SU-DHL-6 (cell line): ENCODE results near the gene EHHADH.
"Not testable (repeated sequence)": the region's sequence is repeated elsewhere in the genome, so short reads cannot be mapped to it uniquely, and the experiment has no call there.

ENCODE experiments used
- H2AFZ ChIP-seq: fragments of 200-600 bp; sonication (generic); 2 replicates; pipeline ENCODE4 v1.6.1; 2014; ENCODE audit warnings: low read depth, mild to moderate bottlenecking, moderate library complexity, mixed read lengths, antibody characterized with exemption, low read length; ENCODE audit not compliant: severe bottlenecking
- H3F3A ChIP-seq: fragments of 200-600 bp; shearing (Covaris generic); 2 replicates; pipeline ENCODE4 v1.6.0; 2016; ENCODE audit warnings: antibody characterized with exemption, mild to moderate bottlenecking; ENCODE audit not compliant: insufficient read depth
- H3K27ac ChIP-seq: fragments of 200-600 bp; sonication (generic); 2 replicates; pipeline ENCODE4 v1.5.1; 2016; ENCODE audit warnings: low read depth, mild to moderate bottlenecking, low read length, moderate library complexity, mixed read lengths
- H3K27me3 ChIP-seq: fragments of 200-600 bp; sonication (generic), shearing (Covaris generic); 2 replicates; pipeline ENCODE4 v1.6.0; 2014; ENCODE audit warnings: mild to moderate bottlenecking, low read length
- H3K36me3 ChIP-seq: fragments of 200-600 bp; sonication (generic); 2 replicates; pipeline ENCODE4 v1.6.1; 2014; ENCODE audit warnings: mild to moderate bottlenecking, low read length, mixed read lengths
- H3K4me2 ChIP-seq: fragments of 300-600, 200-600 bp; shearing (Covaris generic), sonication (generic); 2 replicates; pipeline ENCODE4 v1.6.0; 2014; ENCODE audit warnings: low read length, low read depth, mild to moderate bottlenecking; ENCODE audit not compliant: poor library complexity, severe bottlenecking
- H3K4me3 ChIP-seq: fragments of 200-600 bp; sonication (generic); 2 replicates; pipeline ENCODE4 v1.5.1; 2014; ENCODE audit warnings: antibody characterized with exemption, low read length, mild to moderate bottlenecking, mixed read lengths; ENCODE audit not compliant: insufficient read depth, poor library complexity, severe bottlenecking
- H3K79me2 ChIP-seq: fragments of 200-600 bp; sonication (generic); 2 replicates; pipeline ENCODE4 v1.6.1; 2014; ENCODE audit warnings: mild to moderate bottlenecking, low read length, moderate library complexity; ENCODE audit not compliant: insufficient read depth
- H3K9ac ChIP-seq: fragments of 200-600 bp; sonication (generic); 2 replicates; pipeline ENCODE4 v1.7.0; 2014; ENCODE audit warnings: mild to moderate bottlenecking, low read length
- H3K9me2 ChIP-seq: fragments of 200-600 bp; sonication (generic); replicated peaks from 2 replicates; pipeline ENCODE4 v1.6.1; 2014; ENCODE audit warnings: low read length; ENCODE audit not compliant: insufficient read depth
- H3K9me3 ChIP-seq: fragments of 200-600 bp; sonication (generic); 2 replicates; pipeline ENCODE4 v1.6.1; 2014; ENCODE audit warnings: low read length, mixed read lengths; ENCODE audit not compliant: insufficient read depth
- H4K20me1 ChIP-seq: fragments of 200-600 bp; sonication (generic); 2 replicates; pipeline ENCODE4 v1.6.1; 2014; ENCODE audit warnings: low read depth, mild to moderate bottlenecking, antibody characterized with exemption, low read length, moderate library complexity, mixed read lengths
- EZH2phosphoT487 ChIP-seq: fragments of 200-600 bp; sonication (generic), shearing (Covaris generic); conservative IDR thresholded peaks from 2 replicates; pipeline ENCODE4 v1.6.1; 2018; ENCODE audit warnings: mild to moderate bottlenecking, antibody characterized with exemption, low read length, moderate library complexity, mixed read lengths
- TF ChIP-seq, protein P1 (sequence below): fragments of 200-600 bp; sonication (generic); IDR thresholded peaks from one replicate; pipeline ENCODE4 v1.5.1; 2017; ENCODE audit warnings: antibody characterized with exemption, mild to moderate bottlenecking, low read length, moderate library complexity; ENCODE audit not compliant: insufficient read depth, poor library complexity, severe bottlenecking

The EHHADH gene

DNA sequence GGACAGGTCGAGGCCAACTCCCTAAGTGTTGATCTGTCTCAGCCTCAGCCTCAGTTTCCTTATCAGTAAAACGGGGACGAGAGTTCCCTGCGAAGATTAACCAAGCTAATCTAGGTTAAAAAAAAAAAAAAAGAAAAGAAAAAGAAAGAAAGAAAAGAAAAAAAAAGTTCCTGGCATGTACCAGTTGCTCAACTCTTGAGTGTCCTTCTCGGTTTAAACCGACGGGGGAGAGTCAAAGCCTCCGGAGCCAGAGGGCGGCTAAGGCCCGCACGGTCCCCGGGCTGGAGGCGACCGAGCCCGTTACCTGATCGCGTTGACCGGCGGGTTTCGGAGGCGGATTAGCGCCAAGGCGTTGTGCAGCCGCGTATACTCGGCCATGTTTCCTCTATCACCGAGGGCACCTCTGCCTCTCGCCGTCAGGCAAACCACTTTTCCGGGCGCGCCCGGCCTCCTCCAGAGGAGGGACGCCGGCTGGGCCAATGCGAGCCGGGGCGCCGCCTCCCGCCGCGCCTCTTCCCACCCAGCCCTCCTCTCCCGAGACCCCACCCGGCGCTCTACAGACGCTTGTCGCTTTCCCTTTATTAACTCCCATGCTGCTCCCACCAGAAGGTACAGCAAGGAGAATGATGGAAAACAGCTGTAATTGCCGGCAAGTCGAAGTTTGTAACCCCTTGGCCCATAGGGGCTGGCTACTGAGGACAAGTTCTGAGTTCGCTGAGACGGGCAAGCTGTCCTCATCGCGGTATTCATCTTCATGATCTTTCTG, at the start of gene EHHADH:
Gene EHHADH, minus strand, starts transcription at position 405 of the 766 bp plus-strand sequence. Its CDS starts 27 bp downstream, at position 378.
- H3K9me2 ChIP-seq = no peaks in the 10 kb centered on the region
- H3K27ac ChIP-seq = no peak within 1 kb of the TSS
- no peaks in the 10 kb centered on the region for H3K36me3 ChIP-seq
- H3F3A ChIP-seq = no peaks in the 10 kb centered on the region; the same call in 1 of the 2 replicates
- H3K9ac ChIP-seq = 0 out of 2 replicates have a peak within 1 kb of the TSS, but pooled peaks have one; percentile 23
- H4K20me1 ChIP-seq = no peaks in the 10 kb centered on the region
- no peaks in the 10 kb centered on the region for H3K27me3 ChIP-seq
- peaks cover 9% of the 10 kb centered on the region; the same call in 1 of the 2 replicates for H3K9me3 ChIP-seq
- no peak for TF ChIP-seq EZH2phosphoT487
- TF ChIP-seq, protein P1, sequence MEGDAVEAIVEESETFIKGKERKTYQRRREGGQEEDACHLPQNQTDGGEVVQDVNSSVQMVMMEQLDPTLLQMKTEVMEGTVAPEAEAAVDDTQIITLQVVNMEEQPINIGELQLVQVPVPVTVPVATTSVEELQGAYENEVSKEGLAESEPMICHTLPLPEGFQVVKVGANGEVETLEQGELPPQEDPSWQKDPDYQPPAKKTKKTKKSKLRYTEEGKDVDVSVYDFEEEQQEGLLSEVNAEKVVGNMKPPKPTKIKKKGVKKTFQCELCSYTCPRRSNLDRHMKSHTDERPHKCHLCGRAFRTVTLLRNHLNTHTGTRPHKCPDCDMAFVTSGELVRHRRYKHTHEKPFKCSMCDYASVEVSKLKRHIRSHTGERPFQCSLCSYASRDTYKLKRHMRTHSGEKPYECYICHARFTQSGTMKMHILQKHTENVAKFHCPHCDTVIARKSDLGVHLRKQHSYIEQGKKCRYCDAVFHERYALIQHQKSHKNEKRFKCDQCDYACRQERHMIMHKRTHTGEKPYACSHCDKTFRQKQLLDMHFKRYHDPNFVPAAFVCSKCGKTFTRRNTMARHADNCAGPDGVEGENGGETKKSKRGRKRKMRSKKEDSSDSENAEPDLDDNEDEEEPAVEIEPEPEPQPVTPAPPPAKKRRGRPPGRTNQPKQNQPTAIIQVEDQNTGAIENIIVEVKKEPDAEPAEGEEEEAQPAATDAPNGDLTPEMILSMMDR = no peak
- H3K79me2 ChIP-seq = no peaks in the 10 kb centered on the region
- H3K4me2 ChIP-seq = peak within 1 kb of the TSS; percentile 43
- peak within 1 kb of the TSS; percentile 37 for H3K4me3 ChIP-seq
- peak within 1 kb of the TSS; percentile 76 for H2AFZ ChIP-seq

DNA sequence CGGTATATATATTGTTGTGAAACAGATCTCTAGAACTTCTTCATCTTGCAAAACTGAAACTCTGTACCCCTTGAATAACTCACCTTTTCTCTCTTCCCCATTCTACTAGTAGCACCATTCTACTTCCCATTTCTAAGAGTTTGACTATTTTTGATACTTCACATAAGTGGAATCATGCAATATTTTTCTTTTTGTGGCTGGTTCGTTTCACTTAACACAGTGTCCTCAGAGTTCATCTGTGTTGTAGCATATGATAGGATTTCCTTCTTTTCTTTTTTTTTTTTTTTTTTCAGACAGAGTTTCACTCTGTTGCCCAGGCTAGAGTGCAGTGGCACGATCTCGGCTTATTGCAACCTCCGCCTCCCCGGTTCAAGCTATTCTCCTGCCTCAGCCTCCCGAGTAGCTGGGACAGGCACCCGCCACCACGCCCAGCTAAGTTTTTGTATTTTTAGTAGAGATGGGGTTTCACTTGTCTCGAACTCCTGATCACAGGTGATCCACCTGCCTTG, 46.1 kb upstream of the EHHADH start:
- H3K36me3 ChIP-seq, H4K20me1 ChIP-seq, H3K9me3 ChIP-seq, H3K4me3 ChIP-seq, H3K27ac ChIP-seq, H2AFZ ChIP-seq, H3K79me2 ChIP-seq, H3K27me3 ChIP-seq, H3K9me2 ChIP-seq, H3K9ac ChIP-seq, H3F3A ChIP-seq, H3K4me2 ChIP-seq: not testable (repeated sequence)

DNA sequence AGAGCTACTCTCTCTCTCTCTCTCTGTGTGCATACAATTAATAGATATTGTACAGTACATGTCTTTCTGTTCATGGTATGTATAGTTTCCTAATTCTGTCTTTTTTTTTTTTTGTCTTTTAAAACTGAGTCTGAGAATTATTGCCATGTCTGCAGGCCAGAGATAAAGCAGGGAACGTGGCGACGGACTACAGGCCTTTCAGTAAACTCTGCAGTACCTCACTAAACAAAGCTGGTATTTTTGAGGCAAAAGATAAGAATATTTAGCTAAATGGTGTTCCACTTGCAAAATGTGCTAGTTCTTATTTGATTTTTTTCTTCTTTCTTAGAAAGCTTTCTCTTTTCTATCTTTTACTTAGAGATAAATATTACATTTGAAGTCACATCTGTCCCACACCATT, 44.0 kb upstream of the EHHADH start:
- no peak for TF ChIP-seq EZH2phosphoT487
- Histone ChIP-seq H2AFZ (no peak overlapping the region), H3K79me2 (no peaks in the 10 kb centered on the region), H3K27me3 (no peaks in the 10 kb centered on the region), H3K9ac (no peak overlapping the region), H3K36me3 (no peaks in the 10 kb centered on the region), H3K27ac (no peak overlapping the region), H3K4me3 (no peak overlapping the region), H3K9me2 (no peaks in the 10 kb centered on the region), H3K4me2 (no peak overlapping the region), H4K20me1 (no peaks in the 10 kb centered on the region), H3K9me3 (no peaks in the 10 kb centered on the region), H3F3A (no peaks in the 10 kb centered on the region)

DNA sequence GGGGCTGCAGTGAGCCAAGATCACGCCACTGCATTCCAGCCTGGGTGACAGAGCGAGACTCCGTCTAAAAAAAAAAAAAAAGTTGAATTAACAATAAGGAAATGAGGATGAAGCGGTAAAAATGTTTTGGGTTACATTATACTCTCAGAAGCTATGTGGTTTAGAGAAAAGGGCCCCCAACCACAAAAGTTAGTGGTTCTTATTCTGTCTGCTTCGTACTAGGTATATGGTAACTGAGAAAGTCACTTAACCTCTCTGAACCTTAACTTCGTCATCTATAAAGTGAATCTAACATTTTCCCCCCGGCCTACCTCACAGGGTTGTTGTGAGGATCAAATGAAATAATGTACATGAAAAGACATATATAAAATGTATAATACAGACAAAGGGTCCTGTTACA, 38.4 kb upstream of the EHHADH start:
- Histone ChIP-seq H3K79me2 (no peaks in the 10 kb centered on the region), H3K27me3 (no peaks in the 10 kb centered on the region), H3K27ac (no peak overlapping the region), H3K36me3 (no peaks in the 10 kb centered on the region), H3K4me2 (no peak overlapping the region), H3K4me3 (no peak overlapping the region), H3K9ac (no peak overlapping the region), H2AFZ (no peak overlapping the region), H3K9me3 (no peaks in the 10 kb centered on the region), H3K9me2 (no peaks in the 10 kb centered on the region), H4K20me1 (no peaks in the 10 kb centered on the region), H3F3A (no peaks in the 10 kb centered on the region)
- TF ChIP-seq, protein P1 = no peak
- no peak for TF ChIP-seq EZH2phosphoT487
